GM20000 (cell line): ENCODE data around the gene ITCH.

Experiments used
- DNase-seq: peaks from one replicate; pipeline ENCODE4 v3.0.0; 2012; ENCODE audit warnings: low spot score
- TF ChIP-seq, protein P1 (sequence below): IDR thresholded peaks from 2 replicates; pipeline ENCODE4 v1.5.1; 2012; ENCODE audit warnings: mild to moderate bottlenecking, control low read depth; ENCODE audit errors: extremely low read depth, missing control alignments

ITCH gene

DNA sequence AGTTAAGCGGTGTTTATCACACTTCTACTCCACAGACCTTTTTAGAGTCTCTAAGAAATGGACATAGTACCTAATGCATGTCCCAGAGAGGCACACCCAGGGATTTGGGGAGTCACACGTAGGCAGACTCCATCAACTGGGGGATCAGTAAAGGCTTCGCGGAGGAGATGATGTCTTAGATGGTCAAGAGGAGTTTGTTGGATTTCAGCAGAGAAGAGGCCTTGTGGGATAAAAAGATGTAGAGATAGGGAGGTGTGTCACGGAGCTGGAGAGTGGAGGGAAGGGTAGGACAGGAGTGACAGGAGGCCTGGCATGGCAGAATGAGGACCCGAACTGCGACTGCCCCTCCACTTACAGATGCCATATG is 162.3 kb downstream of the ITCH start:
- no peak for DNase-seq
- TF ChIP-seq, protein P1, sequence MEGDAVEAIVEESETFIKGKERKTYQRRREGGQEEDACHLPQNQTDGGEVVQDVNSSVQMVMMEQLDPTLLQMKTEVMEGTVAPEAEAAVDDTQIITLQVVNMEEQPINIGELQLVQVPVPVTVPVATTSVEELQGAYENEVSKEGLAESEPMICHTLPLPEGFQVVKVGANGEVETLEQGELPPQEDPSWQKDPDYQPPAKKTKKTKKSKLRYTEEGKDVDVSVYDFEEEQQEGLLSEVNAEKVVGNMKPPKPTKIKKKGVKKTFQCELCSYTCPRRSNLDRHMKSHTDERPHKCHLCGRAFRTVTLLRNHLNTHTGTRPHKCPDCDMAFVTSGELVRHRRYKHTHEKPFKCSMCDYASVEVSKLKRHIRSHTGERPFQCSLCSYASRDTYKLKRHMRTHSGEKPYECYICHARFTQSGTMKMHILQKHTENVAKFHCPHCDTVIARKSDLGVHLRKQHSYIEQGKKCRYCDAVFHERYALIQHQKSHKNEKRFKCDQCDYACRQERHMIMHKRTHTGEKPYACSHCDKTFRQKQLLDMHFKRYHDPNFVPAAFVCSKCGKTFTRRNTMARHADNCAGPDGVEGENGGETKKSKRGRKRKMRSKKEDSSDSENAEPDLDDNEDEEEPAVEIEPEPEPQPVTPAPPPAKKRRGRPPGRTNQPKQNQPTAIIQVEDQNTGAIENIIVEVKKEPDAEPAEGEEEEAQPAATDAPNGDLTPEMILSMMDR = no peak

DNA sequence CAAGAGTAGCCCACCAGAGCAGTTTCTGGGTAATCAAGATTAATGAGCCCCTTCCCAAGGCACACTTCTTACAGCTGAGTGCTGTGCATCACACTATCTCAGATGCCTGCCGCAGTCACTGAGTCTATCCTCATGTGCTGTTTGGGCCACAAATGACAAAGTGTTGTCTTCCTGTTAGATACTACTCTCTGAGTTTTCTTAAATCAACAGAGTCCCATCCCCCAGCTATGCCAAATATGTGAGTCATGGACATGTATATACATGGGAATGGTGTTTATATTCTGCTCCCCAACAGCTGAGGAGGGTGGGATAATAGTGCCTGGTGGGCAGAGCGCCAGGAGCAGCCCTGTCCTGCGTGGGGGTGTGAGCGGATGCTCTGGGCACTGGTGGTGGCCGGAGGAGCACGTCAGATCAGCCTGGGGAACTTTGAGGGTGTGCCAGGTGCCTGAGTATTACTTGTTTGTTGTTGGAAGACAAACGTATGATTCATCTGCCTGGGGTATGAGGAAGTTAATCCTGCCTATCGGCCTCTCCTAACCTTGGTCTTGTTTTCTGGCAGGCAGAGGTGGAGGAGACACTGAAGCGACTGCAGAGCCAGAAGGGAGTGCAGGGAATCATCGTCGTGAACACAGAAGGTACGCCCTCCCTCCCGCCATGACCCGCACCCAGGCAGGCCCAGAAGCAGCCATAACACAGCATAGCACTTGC is 162.8 kb downstream of the ITCH start:
- no peak for DNase-seq
- TF ChIP-seq, protein P1 = no peak

DNA sequence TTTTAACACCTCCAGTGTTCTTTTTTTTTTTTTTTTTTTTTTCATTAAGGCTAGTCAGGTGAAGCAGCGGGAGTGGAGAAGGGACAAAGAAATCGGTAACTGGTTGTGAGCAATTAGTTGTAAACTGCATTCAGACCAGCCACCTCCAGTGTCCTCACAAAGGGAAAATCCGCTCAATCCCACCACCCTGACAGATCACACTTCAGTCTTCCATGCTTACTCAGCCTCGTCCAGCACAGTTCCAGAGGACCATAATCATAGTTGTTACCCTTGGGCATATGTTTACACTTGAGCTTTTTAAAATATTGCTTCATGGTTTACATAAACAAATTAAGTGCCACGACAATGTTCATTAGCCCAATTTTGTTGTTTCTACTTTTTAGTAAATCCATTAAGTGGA is 163.4 kb downstream of the ITCH start:
- DNase-seq = no peak
- TF ChIP-seq, protein P1 = no peak

DNA sequence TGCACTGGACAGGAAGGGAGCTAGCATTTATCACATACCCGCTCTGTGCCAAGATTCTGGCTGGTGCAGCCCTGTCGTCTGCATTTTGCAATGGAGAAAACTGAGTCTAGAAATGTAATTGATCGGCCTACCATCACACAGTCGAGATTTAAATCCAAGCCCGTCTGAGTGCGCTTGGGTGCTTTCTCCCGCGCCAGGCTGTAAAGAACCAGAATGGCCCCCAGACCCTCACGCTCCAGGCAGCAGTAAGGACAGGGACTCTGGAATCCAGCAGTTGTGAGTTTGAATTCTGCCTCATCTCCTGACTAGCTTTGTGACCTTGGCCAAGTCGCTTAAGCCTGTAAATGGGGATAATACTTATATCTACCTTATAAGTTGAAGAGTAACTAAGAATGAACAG is 163.9 kb downstream of the ITCH start:
- DNase-seq = no peak
- TF ChIP-seq, protein P1 = no peak

DNA sequence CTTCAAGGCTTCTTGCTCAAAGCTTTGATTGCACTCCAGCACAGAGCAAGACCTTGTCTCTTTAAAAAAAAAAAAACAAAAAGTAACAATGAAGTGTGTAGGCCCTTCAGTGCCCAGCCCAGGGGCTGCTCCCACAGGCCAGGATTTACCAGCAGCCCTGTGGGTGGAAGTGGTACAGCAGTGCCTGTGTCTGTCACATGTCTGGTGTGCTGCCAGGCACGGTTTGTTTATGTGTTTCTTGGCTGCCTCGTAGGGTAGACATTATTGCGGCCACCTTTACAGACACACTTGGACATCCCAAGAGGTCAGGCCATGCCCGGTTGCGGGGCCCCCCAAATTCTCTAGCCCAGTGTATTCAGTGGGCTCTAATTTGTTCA is 165.8 kb downstream of the ITCH start:
- TF ChIP-seq, protein P1 = no peak
- DNase-seq = no peak

DNA sequence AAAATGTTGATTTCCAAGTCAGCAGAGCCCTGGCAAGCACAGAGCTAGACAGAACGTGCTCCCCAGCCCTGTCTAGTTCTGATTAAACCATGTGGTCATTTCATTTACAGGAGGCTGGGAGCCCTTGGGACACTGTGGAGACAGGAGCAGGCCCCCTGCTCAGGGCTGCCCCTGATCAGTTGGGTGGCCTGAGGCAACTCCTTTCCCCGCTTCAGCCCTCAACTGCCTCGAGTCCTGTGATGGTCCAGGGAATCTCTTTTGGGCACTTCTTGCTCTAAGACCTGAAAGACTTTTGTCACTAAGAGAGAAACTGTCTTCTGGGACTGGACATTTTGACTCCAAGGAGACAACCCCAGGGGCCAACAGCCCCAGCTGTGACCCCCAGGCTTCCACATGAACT is 166.7 kb downstream of the ITCH start:
- no peak for DNase-seq
- TF ChIP-seq, protein P1 = no peak

DNA sequence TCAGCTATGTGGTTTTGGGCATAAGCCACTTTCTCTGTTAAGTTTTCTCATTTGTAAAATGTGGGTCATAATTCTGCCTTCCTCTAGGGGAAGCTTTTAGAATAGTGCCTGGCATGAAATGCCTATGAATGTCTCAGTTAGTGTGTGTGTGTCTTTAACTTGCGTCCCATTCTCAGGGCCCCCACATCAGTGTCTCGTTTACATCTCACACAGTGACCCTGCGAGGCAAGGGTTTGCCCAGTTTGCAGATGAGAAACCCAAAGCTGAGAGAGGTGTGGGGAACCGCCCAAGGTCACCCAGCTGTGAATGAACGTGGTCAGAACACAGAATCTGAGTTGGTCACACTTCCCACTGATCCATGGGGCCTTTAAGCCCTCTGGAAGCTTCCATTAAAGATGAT is 167.3 kb downstream of the ITCH start:
- TF ChIP-seq, protein P1 = no peak
- DNase-seq = no peak
